ENCODE data around the gene PATJ.

DNA sequence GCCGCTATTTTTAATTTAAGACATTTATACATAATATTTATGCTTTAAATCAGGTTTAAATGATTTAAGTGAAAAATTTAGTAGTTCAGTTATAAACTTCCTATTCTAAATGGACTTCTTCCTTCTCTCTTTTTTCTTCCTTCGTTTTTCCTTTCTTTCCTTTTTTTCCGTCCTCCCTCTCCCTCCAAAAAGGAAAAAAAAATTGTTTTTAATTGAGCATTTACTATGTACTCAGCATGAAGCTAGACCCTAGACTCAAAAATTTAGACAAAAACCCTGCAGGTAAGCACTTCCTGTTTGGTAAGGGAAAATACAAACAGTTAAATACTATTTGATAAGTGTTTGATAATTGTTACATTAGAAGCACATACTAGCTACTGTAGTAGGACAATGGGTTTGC is 14.7 kb upstream of the PATJ start:
- TF ChIP-seq, protein P1, sequence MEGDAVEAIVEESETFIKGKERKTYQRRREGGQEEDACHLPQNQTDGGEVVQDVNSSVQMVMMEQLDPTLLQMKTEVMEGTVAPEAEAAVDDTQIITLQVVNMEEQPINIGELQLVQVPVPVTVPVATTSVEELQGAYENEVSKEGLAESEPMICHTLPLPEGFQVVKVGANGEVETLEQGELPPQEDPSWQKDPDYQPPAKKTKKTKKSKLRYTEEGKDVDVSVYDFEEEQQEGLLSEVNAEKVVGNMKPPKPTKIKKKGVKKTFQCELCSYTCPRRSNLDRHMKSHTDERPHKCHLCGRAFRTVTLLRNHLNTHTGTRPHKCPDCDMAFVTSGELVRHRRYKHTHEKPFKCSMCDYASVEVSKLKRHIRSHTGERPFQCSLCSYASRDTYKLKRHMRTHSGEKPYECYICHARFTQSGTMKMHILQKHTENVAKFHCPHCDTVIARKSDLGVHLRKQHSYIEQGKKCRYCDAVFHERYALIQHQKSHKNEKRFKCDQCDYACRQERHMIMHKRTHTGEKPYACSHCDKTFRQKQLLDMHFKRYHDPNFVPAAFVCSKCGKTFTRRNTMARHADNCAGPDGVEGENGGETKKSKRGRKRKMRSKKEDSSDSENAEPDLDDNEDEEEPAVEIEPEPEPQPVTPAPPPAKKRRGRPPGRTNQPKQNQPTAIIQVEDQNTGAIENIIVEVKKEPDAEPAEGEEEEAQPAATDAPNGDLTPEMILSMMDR (IDR thresholded peaks at IDR 0.05): no peak
- TF ChIP-seq POLR2AphosphoS5 (IDR thresholded peaks at IDR 0.05) (no peak), POLR2A (IDR thresholded peaks at IDR 0.05) (no peak)
